Ascending aorta (tissue), 2 donors: ENCODE measurements around the gene FBLIM1. TPM values are rescaled to one million over a fixed set of nuclear protein-coding genes. Genes with fewer than 3 reads are reported as not detected.
A peak's percentile ranks its signal among the peaks of the same experiment; 100 is the strongest.
"Not testable (repeated sequence)": the region's sequence is repeated elsewhere in the genome, so short reads cannot be mapped to it uniquely, and the experiment has no call there.

Source experiments
- DNase-seq, 2 donors: peaks; one replicate each; pipeline ENCODE4 v3.0.0-alpha.2; 2019; ENCODE audit warnings: low spot score in 2 of 2
- H3K27ac ChIP-seq, 2 donors: fragments of 200-600 bp; sonication (generic); one replicate each; pipeline ENCODE4 v1.5.1; 2016 to 2017; ENCODE audit warnings: mild to moderate bottlenecking in 1 of 2
- H3K27me3 ChIP-seq: fragments of 200-600 bp; sonication (generic); one replicate; pipeline ENCODE4 v1.5.1; 2017
- H3K36me3 ChIP-seq, 2 donors: fragments of 200-600 bp; sonication (generic); one replicate each; pipeline ENCODE4 v1.5.1; 2016
- H3K4me1 ChIP-seq, 2 donors: fragments of 200-600 bp; sonication (generic); one replicate each; pipeline ENCODE4 v1.5.1; 2016 to 2017; ENCODE audit warnings: mild to moderate bottlenecking in 1 of 2
- H3K4me3 ChIP-seq, 2 donors: fragments of 200-600 bp; sonication (generic); one replicate each; pipeline ENCODE4 v1.5.1; 2016 to 2017; ENCODE audit warnings: mild to moderate bottlenecking in 1 of 2
- H3K9me3 ChIP-seq, 2 donors: fragments of 200-600 bp; sonication (generic); one replicate each; pipeline ENCODE4 v1.5.1; 2016
- CTCF ChIP-seq, 3 experiments: fragments of 200-600 bp in 2 of 3; fragments of 450-650 bp in 1 of 3; sonication (generic) in 2 of 3; IDR thresholded peaks; one replicate each; pipeline ENCODE4 v1.5.1; 2016 to 2019; ENCODE audit warnings: antibody characterized with exemption in 3 of 3, mild to moderate bottlenecking in 1 of 3, moderate library complexity in 1 of 3
- intact Hi-C: fragments of 100-400 bp; cut with DNase I; formaldehyde crosslinking; loops from one replicate; pipeline ENCODE4 v1.15.1; 2023
- total RNA-seq: library from RNA; depleted of rRNA; stranded (reverse); fragments of >200 nt; gene quantifications from one replicate; pipeline ENCODE4 v1.1.0, GENCODE V29; 2016

The FBLIM1 gene
- total RNA-seq, 1 donor from 2014 or later: 641 TPM

DNA sequence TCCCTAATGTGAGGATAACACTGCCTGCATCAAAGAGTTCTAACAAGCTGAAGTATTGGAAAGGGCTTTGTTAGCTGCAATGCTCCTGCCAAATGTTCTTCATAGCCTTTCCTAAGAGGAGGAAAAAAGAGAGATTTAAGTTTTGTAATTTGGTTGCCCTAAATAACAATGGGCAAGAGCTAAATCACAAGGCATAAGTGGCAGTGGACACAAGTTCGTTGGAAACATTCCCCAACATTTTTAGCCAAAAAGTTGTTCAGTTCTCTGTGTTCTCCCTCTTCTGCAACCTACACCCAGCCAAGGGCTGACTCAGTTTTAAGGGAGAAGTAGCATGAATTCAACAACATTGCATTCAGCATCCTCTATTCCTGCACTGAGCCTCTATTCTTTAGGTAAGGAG is 51.5 kb downstream of the FBLIM1 start:
- Histone ChIP-seq H3K36me3 (no peaks in the 10 kb centered on the region), H3K27me3 (no peaks in the 10 kb centered on the region), H3K4me3 (no peak overlapping the region), H3K27ac (peak overlapping the region; percentile 78 to 81), H3K4me1 (peaks cover 11 to 28% of the 10 kb centered on the region in 2 donors), H3K9me3 (no peaks in the 10 kb centered on the region)
- intact Hi-C loops: no loop called here
- TF ChIP-seq CTCF (IDR thresholded peaks at IDR 0.05): no peak
- DNase-seq: no peak

- peaks cover 5 to 22% of the 10 kb centered on the region in 2 donors for H3K4me1 ChIP-seq
- intact Hi-C loops: loop anchor here (5.0 kb wide), 1 partner anchor 66 kb away; no protein-coding TSS in a partner anchor
- no peak for DNase-seq
These were observed 58.1 kb downstream of the FBLIM1 start for GRCh38 chr1:15816674-15817073.

DNA sequence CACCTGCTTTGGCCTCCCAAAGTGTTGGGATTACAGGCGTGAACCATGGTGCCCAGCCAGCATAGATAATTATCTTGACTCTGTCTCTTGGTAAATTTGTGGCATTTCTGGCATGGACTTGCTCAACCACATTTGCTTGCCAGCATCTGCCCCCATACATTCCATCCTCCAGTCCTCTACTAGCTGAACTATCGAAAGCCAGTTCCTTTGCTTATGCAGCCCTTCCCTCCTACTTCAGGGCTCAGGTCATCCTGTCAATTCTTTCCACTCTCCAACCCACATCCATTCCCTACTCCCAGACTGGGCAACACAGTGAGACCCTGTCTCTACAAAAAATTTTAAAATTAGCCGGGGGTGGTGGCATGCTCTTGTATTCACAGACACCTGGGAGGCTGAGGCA is 61.9 kb downstream of the FBLIM1 start:
- intact Hi-C loops: loop anchor here (5.0 kb wide), 1 partner anchor 47 kb away; no protein-coding TSS in a partner anchor

More at GRCh38 chr1:15816674-15817073, 58.1 kb downstream of the FBLIM1 start:
- no peak overlapping the region for H3K4me3 ChIP-seq
- no peaks in the 10 kb centered on the region for H3K36me3 ChIP-seq
- no peak for TF ChIP-seq CTCF (IDR thresholded peaks at IDR 0.05)
- no peaks in the 10 kb centered on the region for H3K9me3 ChIP-seq
- no peaks in the 10 kb centered on the region for H3K27me3 ChIP-seq
- peak overlapping the region; percentile 25 to 55 for H3K27ac ChIP-seq

GRCh38 chr1:15825800-15826199 is 67.2 kb downstream of the FBLIM1 start:
- Histone ChIP-seq H3K9me3 (no peaks in the 10 kb centered on the region), H3K36me3 (no peaks in the 10 kb centered on the region), H3K27ac (peak overlapping the region; percentile 23 to 56), H3K4me3 (no peak overlapping the region), H3K4me1 (peaks cover 3 to 4% of the 10 kb centered on the region in 2 donors), H3K27me3 (no peaks in the 10 kb centered on the region)
- intact Hi-C loops: no loop called here
- no peak for TF ChIP-seq CTCF (IDR thresholded peaks at IDR 0.05)
- DNase-seq: no peak

More for the DNA sequence above, 61.9 kb downstream of the FBLIM1 start:
- no peak for DNase-seq
- H3K27ac ChIP-seq: no peak overlapping the region
- no peak overlapping the region for H3K4me3 ChIP-seq
- no peaks in the 10 kb centered on the region for H3K36me3 ChIP-seq
- H3K9me3 ChIP-seq: no peaks in the 10 kb centered on the region
- peaks cover 0 to 15% of the 10 kb centered on the region in 2 donors for H3K4me1 ChIP-seq
- no peak for TF ChIP-seq CTCF (IDR thresholded peaks at IDR 0.05)
- H3K27me3 ChIP-seq: no peaks in the 10 kb centered on the region

- no peak for TF ChIP-seq CTCF (IDR thresholded peaks at IDR 0.05)
- H3K27me3 ChIP-seq: no peaks in the 10 kb centered on the region
- no peaks in the 10 kb centered on the region for H3K9me3 ChIP-seq
- H3K27ac ChIP-seq: no peak overlapping the region
- intact Hi-C loops: no loop called here
- no peak for DNase-seq
- peaks cover 4 to 9% of the 10 kb centered on the region in 2 donors for H3K4me1 ChIP-seq
- H3K4me3 ChIP-seq: no peak overlapping the region
- no peaks in the 10 kb centered on the region for H3K36me3 ChIP-seq
These were observed 68.4 kb downstream of the FBLIM1 start for GRCh38 chr1:15826810-15827507.

- H3K27ac ChIP-seq, H3K27me3 ChIP-seq, H3K4me3 ChIP-seq, H3K9me3 ChIP-seq, H3K36me3 ChIP-seq, DNase-seq, intact Hi-C loops: not testable (repeated sequence)
- H3K4me1 ChIP-seq: peaks cover 4 to 15% of the 10 kb centered on the region in 2 donors
These were observed 69.0 kb downstream of the FBLIM1 start for GRCh38 chr1:15827567-15827966.

DNA sequence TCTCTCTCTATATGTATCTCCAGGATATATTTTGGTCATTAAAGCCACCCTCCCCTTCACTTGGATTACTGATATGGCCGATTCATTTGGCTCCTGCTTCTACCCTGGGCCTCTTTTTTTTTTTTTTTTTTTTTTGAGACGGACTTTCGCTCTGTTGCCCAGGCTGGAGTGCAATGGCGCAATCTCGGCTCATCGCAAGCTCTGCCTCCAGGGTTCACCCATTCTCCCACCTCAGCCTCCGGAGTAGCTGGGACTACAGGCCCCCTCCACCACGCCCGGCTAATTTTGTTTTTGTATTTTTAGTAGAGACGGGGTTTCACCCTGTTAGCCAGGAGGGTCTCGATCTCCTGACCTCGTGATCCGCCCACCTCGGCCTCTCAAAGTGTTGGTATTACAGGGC is 70.3 kb downstream of the FBLIM1 start:
- DNase-seq, H3K4me3 ChIP-seq, H3K36me3 ChIP-seq, H3K9me3 ChIP-seq, H3K27ac ChIP-seq, intact Hi-C loops, H3K27me3 ChIP-seq: not testable (repeated sequence)
- H3K4me1 ChIP-seq: peaks cover 4 to 22% of the 10 kb centered on the region in 2 donors
